Measurements from ENCODE around the gene PRSS50.

PRSS50 gene

GRCh38 chr3:46731795-46732194 lies 14.1 kb upstream of the PRSS50 start:
- Histone ChIP-seq H3K9ac (no peak overlapping the region), H3K27ac (no peak overlapping the region), H3K4me1 (no peaks in the 10 kb centered on the region), H3K27me3 (no peaks in the 10 kb centered on the region), H3K9me3 (replicated peaks in 1 of 11) (no peaks in the 10 kb centered on the region), H4K20me1 (no peaks in the 10 kb centered on the region), H3K4me3 (no peak overlapping the region), H3K4me2 (no peak overlapping the region), H3K36me3 (no peaks in the 10 kb centered on the region)
- TF ChIP-seq Cebpa-rat (IDR thresholded peaks at IDR 0.05) = no peak

GRCh38 chr3:46730819-46731218 lies 13.2 kb upstream of the PRSS50 start:
- H3K4me1 ChIP-seq = no peaks in the 10 kb centered on the region
- H4K20me1 ChIP-seq = no peaks in the 10 kb centered on the region
- H3K9me3 ChIP-seq (replicated peaks in 1 of 11) = no peaks in the 10 kb centered on the region
- no peak overlapping the region for H3K4me2 ChIP-seq
- no peak overlapping the region for H3K9ac ChIP-seq
- no peak for TF ChIP-seq Cebpa-rat (IDR thresholded peaks at IDR 0.05)
- H3K36me3 ChIP-seq = no peaks in the 10 kb centered on the region
- H3K27me3 ChIP-seq = no peaks in the 10 kb centered on the region
- H3K4me3 ChIP-seq = no peak overlapping the region
- no peak overlapping the region for H3K27ac ChIP-seq

- no peak for TF ChIP-seq Cebpa-rat (IDR thresholded peaks at IDR 0.05)
- Histone ChIP-seq H3K9ac (no peak overlapping the region), H3K27ac (no peak overlapping the region), H4K20me1 (no peaks in the 10 kb centered on the region), H3K9me3 (replicated peaks in 1 of 11) (no peaks in the 10 kb centered on the region), H3K36me3 (no peaks in the 10 kb centered on the region), H3K27me3 (no peaks in the 10 kb centered on the region), H3K4me3 (no peak overlapping the region), H3K4me1 (no peaks in the 10 kb centered on the region), H3K4me2 (no peak overlapping the region)
Measured at GRCh38 chr3:46729038-46729437, 11.4 kb upstream of the PRSS50 start.

GRCh38 chr3:46725621-46726314 lies 8.1 kb upstream of the PRSS50 start:
- H3K27me3 ChIP-seq = no peaks in the 10 kb centered on the region
- no peak for TF ChIP-seq Cebpa-rat (IDR thresholded peaks at IDR 0.05)
- peaks cover 0 to 5% (median 0%) of the 10 kb centered on the region in 11 experiments; a peak in 2 of 22 replicates for H3K9me3 ChIP-seq (replicated peaks in 1 of 11)
- no peaks in the 10 kb centered on the region for H4K20me1 ChIP-seq
- no peaks in the 10 kb centered on the region for H3K36me3 ChIP-seq
- H3K9ac ChIP-seq = no peak overlapping the region
- H3K4me2 ChIP-seq = no peak overlapping the region
- no peak overlapping the region for H3K27ac ChIP-seq
- no peak overlapping the region for H3K4me3 ChIP-seq
- H3K4me1 ChIP-seq = no peaks in the 10 kb centered on the region

GRCh38 chr3:46724424-46724823 lies 6.8 kb upstream of the PRSS50 start:
- H3K4me1 ChIP-seq = no peaks in the 10 kb centered on the region
- no peak overlapping the region for H3K27ac ChIP-seq
- peaks cover 0 to 5% (median 0%) of the 10 kb centered on the region in 11 experiments; a peak in 2 of 22 replicates for H3K9me3 ChIP-seq (replicated peaks in 1 of 11)
- no peaks in the 10 kb centered on the region for H4K20me1 ChIP-seq
- TF ChIP-seq Cebpa-rat (IDR thresholded peaks at IDR 0.05) = no peak
- no peaks in the 10 kb centered on the region for H3K36me3 ChIP-seq
- no peak overlapping the region for H3K4me2 ChIP-seq
- H3K27me3 ChIP-seq = no peaks in the 10 kb centered on the region
- no peak overlapping the region for H3K9ac ChIP-seq
- H3K4me3 ChIP-seq = no peak overlapping the region

GRCh38 chr3:46722443-46722842 lies 4.8 kb upstream of the PRSS50 start:
- Histone ChIP-seq H3K9ac (no peak overlapping the region), H3K4me3 (no peak overlapping the region), H3K4me1 (no peaks in the 10 kb centered on the region), H3K27me3 (no peaks in the 10 kb centered on the region), H4K20me1 (no peaks in the 10 kb centered on the region), H3K9me3 (replicated peaks in 1 of 11) (peaks cover 0 to 5% (median 0%) of the 10 kb centered on the region in 11 experiments; a peak in 2 of 22 replicates), H3K4me2 (no peak overlapping the region), H3K36me3 (no peaks in the 10 kb centered on the region), H3K27ac (no peak overlapping the region)
- TF ChIP-seq Cebpa-rat (IDR thresholded peaks at IDR 0.05) = no peak

- H4K20me1 ChIP-seq = no peaks in the 10 kb centered on the region
- no peak overlapping the region for H3K9ac ChIP-seq
- no peak overlapping the region for H3K4me2 ChIP-seq
- no peak for TF ChIP-seq Cebpa-rat (IDR thresholded peaks at IDR 0.05)
- no peak overlapping the region for H3K4me3 ChIP-seq
- H3K4me1 ChIP-seq = peaks cover 0 to 9% (median 3%) of the 10 kb centered on the region in 10 experiments; a peak in 10 of 20 replicates
- peaks cover 0 to 5% (median 0%) of the 10 kb centered on the region in 11 experiments; a peak in 2 of 22 replicates for H3K9me3 ChIP-seq (replicated peaks in 1 of 11)
- H3K27me3 ChIP-seq = no peaks in the 10 kb centered on the region
- no peak overlapping the region for H3K27ac ChIP-seq
- no peaks in the 10 kb centered on the region for H3K36me3 ChIP-seq
Measured at GRCh38 chr3:46721009-46721408, 3.3 kb upstream of the PRSS50 start.

- peaks cover 0 to 9% (median 7%) of the 10 kb centered on the region in 10 experiments; a peak in 10 of 20 replicates for H3K4me1 ChIP-seq
- H3K4me3 ChIP-seq = no peak overlapping the region
- H3K9ac ChIP-seq = no peak overlapping the region
- no peak overlapping the region for H3K27ac ChIP-seq
- H3K27me3 ChIP-seq = no peaks in the 10 kb centered on the region
- H4K20me1 ChIP-seq = no peaks in the 10 kb centered on the region
- H3K36me3 ChIP-seq = no peaks in the 10 kb centered on the region
- H3K9me3 ChIP-seq (replicated peaks in 1 of 11) = peaks cover 0 to 5% (median 0%) of the 10 kb centered on the region in 11 experiments; a peak in 2 of 22 replicates
- TF ChIP-seq Cebpa-rat (IDR thresholded peaks at IDR 0.05) = no peak
- no peak overlapping the region for H3K4me2 ChIP-seq
Measured at GRCh38 chr3:46719735-46720271, 2.1 kb upstream of the PRSS50 start.

- Histone ChIP-seq H3K9ac (no peak overlapping the region), H3K27ac (no peak overlapping the region), H3K4me1 (peaks cover 5 to 15% (median 11%) of the 10 kb centered on the region in 10 experiments; a peak in 19 of 20 replicates), H3K9me3 (replicated peaks in 1 of 11) (peaks cover 0 to 5% (median 0%) of the 10 kb centered on the region in 11 experiments; a peak in 2 of 22 replicates), H3K27me3 (no peaks in the 10 kb centered on the region), H3K4me2 (no peak overlapping the region), H3K4me3 (no peak overlapping the region), H4K20me1 (no peaks in the 10 kb centered on the region), H3K36me3 (no peaks in the 10 kb centered on the region)
- TF ChIP-seq Cebpa-rat (IDR thresholded peaks at IDR 0.05) = no peak
Measured at GRCh38 chr3:46719044-46719565, 1.4 kb upstream of the PRSS50 start.
